GM23338 (cell line): ENCODE results near the gene HPS4. TPM values are rescaled to one million over a fixed set of nuclear protein-coding genes. Genes with fewer than 3 reads are reported as not detected.

Experiments
- ATAC-seq: fragments of 200-7000 bp; cut with Tn5 transposase; 3 replicates; pipeline ENCODE4 v1.9.1; 2020
- DNase-seq: peaks from one replicate; pipeline ENCODE4 v3.0.0-alpha.2; 2015; ENCODE audit warnings: low spot score
- H2AFZ ChIP-seq: fragments of 200-600 bp; sonication (generic); 2 replicates; pipeline ENCODE4 v1.8.0; 2016; ENCODE audit warnings: antibody characterized with exemption, mild to moderate bottlenecking, moderate library complexity
- H3F3A ChIP-seq: fragments of 200-600 bp; sonication (generic); replicated peaks from 2 replicates; pipeline ENCODE4 v1.8.0; 2017; ENCODE audit warnings: antibody characterized with exemption, mixed run types, low read depth
- H3K27ac ChIP-seq: fragments of 200-600 bp; sonication (generic); 2 replicates; pipeline ENCODE4 v1.6.1; 2016; ENCODE audit warnings: low read depth
- H3K27me3 ChIP-seq: fragments of 200-600 bp; sonication (generic); 2 replicates; pipeline ENCODE4 v1.8.0; 2016; ENCODE audit warnings: mild to moderate bottlenecking, mixed run types, moderate library complexity; ENCODE audit not compliant: insufficient read depth
- H3K36me3 ChIP-seq: fragments of 200-600 bp; sonication (generic); 2 replicates; pipeline ENCODE4 v1.8.0; 2016; ENCODE audit warnings: mild to moderate bottlenecking; ENCODE audit not compliant: insufficient read depth
- H3K4me1 ChIP-seq: fragments of 200-600 bp; sonication (generic); 2 replicates; pipeline ENCODE4 v1.8.0; 2016; ENCODE audit warnings: mild to moderate bottlenecking, moderate library complexity; ENCODE audit not compliant: insufficient read depth
- H3K4me2 ChIP-seq: fragments of 200-600 bp; sonication (generic); 2 replicates; pipeline ENCODE4 v1.7.1; 2017; ENCODE audit warnings: mixed run types
- H3K4me3 ChIP-seq: fragments of 200-600 bp; sonication (generic); 2 replicates; pipeline ENCODE4 v1.6.1; 2016; ENCODE audit warnings: mixed run types
- H3K79me2 ChIP-seq: fragments of 200-600 bp; sonication (generic); replicated peaks from 2 replicates; pipeline ENCODE4 v1.8.0; 2017; ENCODE audit warnings: mild to moderate bottlenecking; ENCODE audit not compliant: insufficient read depth
- H3K9me2 ChIP-seq: fragments of 200-600 bp; sonication (generic); 2 replicates; pipeline ENCODE4 v1.8.0; 2017; ENCODE audit not compliant: insufficient read depth
- H4K20me1 ChIP-seq: fragments of 200-600 bp; sonication (generic); replicated peaks from 2 replicates; pipeline ENCODE4 v1.8.0; 2017; ENCODE audit warnings: mild to moderate bottlenecking; ENCODE audit not compliant: insufficient read depth
- H3K27ac Mint-ChIP-seq: 2 replicates; pipeline ENCODE4 v1.8.0; 2020; ENCODE audit warnings: inconsistent platforms, mild to moderate bottlenecking, moderate library complexity, mixed read lengths
- H3K27me3 Mint-ChIP-seq: 3 replicates; pipeline ENCODE4 v1.8.0; 2022; ENCODE audit warnings: low read depth, mild to moderate bottlenecking, moderate library complexity, mixed read lengths, inconsistent platforms; ENCODE audit not compliant: insufficient read depth, poor library complexity
- H3K36me3 Mint-ChIP-seq: 3 replicates; pipeline ENCODE4 v1.8.0; 2021; ENCODE audit warnings: low read depth, mild to moderate bottlenecking, inconsistent platforms, moderate library complexity, mixed read lengths
- H3K4me1 Mint-ChIP-seq: 3 replicates; pipeline ENCODE4 v1.8.0; 2020; ENCODE audit warnings: mild to moderate bottlenecking, inconsistent platforms, mixed read lengths
- H3K4me3 Mint-ChIP-seq: 3 replicates; pipeline ENCODE4 v1.8.0; 2021; ENCODE audit warnings: moderate library complexity, mild to moderate bottlenecking, inconsistent platforms, mixed read lengths
- H3K9me3 Mint-ChIP-seq: 3 replicates; pipeline ENCODE4 v1.8.0; 2020; ENCODE audit warnings: moderate library complexity, mild to moderate bottlenecking, inconsistent platforms, mixed read lengths
- CREB1 ChIP-seq: fragments of 250-450 bp; sonication (Bioruptor Pico); IDR thresholded peaks from 2 replicates; pipeline ENCODE4 v1.5.0; 2020; ENCODE audit warnings: low read depth, mild to moderate bottlenecking, moderate library complexity
- ETS1 ChIP-seq: IDR thresholded peaks from 2 replicates; pipeline ENCODE4 v1.6.1; 2016; ENCODE audit warnings: antibody characterized with exemption
- EZH2 ChIP-seq: fragments of 200-600 bp; sonication (generic); IDR thresholded peaks from one replicate; pipeline ENCODE4 v1.8.0; 2017; ENCODE audit warnings: antibody characterized with exemption, mild to moderate bottlenecking, low read depth; ENCODE audit not compliant: unreplicated experiment
- POLR2AphosphoS5 ChIP-seq: IDR thresholded peaks from 2 replicates; pipeline ENCODE4 v1.6.1; 2016; ENCODE audit warnings: antibody characterized with exemption, low read depth
- STAT1 ChIP-seq: IDR thresholded peaks from one replicate; pipeline ENCODE4 v1.6.1; 2016; ENCODE audit warnings: antibody characterized with exemption; ENCODE audit not compliant: unreplicated experiment
- ZNF462 ChIP-seq: fragments of 250-450 bp; sonication (Bioruptor Pico); IDR thresholded peaks from 2 replicates; pipeline ENCODE4 v1.5.0; 2020; ENCODE audit warnings: mild to moderate bottlenecking, moderate library complexity
- polyA plus RNA-seq: library from polyadenylated mRNA; unstranded; fragments of >200 nt; fragmentation: Nextera tagmentation; extraction: Ambion mirVana; gene quantifications from 2 replicates; pipeline ENCODE4 v1.2.1, GENCODE V29; 2016
- total RNA-seq: library from RNA; depleted of rRNA; stranded (reverse); fragments of >200 nt; shearing (Covaris generic); gene quantifications from 2 replicates; pipeline ENCODE4 v1.2.3, GENCODE V29; 2014
- TF ChIP-seq, protein P1 (sequence below), 2 experiments: fragments of 200-600 bp in 1 of 2; sonication (generic) in 1 of 2; conservative IDR thresholded peaks; 2 replicates each; pipeline versions ENCODE4 v1.5.1 to v1.6.1; 2016 to 2017; ENCODE audit warnings: antibody characterized with exemption in 2 of 2, low read depth in 2 of 2, mild to moderate bottlenecking in 2 of 2, moderate library complexity in 1 of 2

The HPS4 gene
- total and polyA plus RNA-seq, 2 experiments from 2014 or later = 20.3 to 49.4 TPM

GRCh38 chr22:26435327-26436093 lies 48.1 kb downstream of the HPS4 start:
- H3F3A ChIP-seq = 0 out of 2 replicates have a peak, but pooled peaks cover 3% of the 10 kb centered on the region
- Mint-ChIP-seq H3K4me3 (no peak overlapping the region; the same call in 2 of the 3 replicates), H3K9me3 (no peaks in the 10 kb centered on the region), H3K36me3 (peaks cover 8% of the 10 kb centered on the region; the same call in 2 of the 3 replicates), H3K27me3 (peaks cover 9% of the 10 kb centered on the region), H3K4me1 (peaks cover 8% of the 10 kb centered on the region), H3K27ac (no peak overlapping the region)
- H4K20me1 ChIP-seq = peaks cover 4% of the 10 kb centered on the region
- no peaks in the 10 kb centered on the region for H3K36me3 ChIP-seq
- no peak for TF ChIP-seq STAT1
- no peak for TF ChIP-seq ETS1
- TF ChIP-seq EZH2 = no peak
- TF ChIP-seq, protein P1, sequence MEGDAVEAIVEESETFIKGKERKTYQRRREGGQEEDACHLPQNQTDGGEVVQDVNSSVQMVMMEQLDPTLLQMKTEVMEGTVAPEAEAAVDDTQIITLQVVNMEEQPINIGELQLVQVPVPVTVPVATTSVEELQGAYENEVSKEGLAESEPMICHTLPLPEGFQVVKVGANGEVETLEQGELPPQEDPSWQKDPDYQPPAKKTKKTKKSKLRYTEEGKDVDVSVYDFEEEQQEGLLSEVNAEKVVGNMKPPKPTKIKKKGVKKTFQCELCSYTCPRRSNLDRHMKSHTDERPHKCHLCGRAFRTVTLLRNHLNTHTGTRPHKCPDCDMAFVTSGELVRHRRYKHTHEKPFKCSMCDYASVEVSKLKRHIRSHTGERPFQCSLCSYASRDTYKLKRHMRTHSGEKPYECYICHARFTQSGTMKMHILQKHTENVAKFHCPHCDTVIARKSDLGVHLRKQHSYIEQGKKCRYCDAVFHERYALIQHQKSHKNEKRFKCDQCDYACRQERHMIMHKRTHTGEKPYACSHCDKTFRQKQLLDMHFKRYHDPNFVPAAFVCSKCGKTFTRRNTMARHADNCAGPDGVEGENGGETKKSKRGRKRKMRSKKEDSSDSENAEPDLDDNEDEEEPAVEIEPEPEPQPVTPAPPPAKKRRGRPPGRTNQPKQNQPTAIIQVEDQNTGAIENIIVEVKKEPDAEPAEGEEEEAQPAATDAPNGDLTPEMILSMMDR (conservative IDR thresholded peaks at IDR 0.05; ENCODE audit: low read depth in 2 of 2) = no peak
- no peak for TF ChIP-seq ZNF462 (CRISPR knock-in tag)
- no peak for TF ChIP-seq POLR2AphosphoS5
- no peak for TF ChIP-seq CREB1
- ATAC-seq (no peak), DNase-seq (no peak)
- no peak overlapping the region for H3K27ac ChIP-seq
- H2AFZ ChIP-seq = no peak overlapping the region
- H3K4me3 ChIP-seq = no peak overlapping the region
- peaks cover 3% of the 10 kb centered on the region; the same call in 1 of the 2 replicates for H3K4me1 ChIP-seq
- no peak overlapping the region for H3K4me2 ChIP-seq
- H3K27me3 ChIP-seq = peaks cover 3% of the 10 kb centered on the region; the same call in 1 of the 2 replicates
- peaks cover 14% of the 10 kb centered on the region for H3K79me2 ChIP-seq
- no peaks in the 10 kb centered on the region for H3K9me2 ChIP-seq
